NB4 (cell line): ENCODE results near the gene CNNM4.

Source experiments
- DNase-seq: peaks from one replicate; pipeline ENCODE4 v3.0.0; 2010; ENCODE audit warnings: low read depth
- H3K4me3 ChIP-seq: one replicate; pipeline ENCODE4 v1.5.1; 2011; ENCODE audit warnings: mild to moderate bottlenecking, low read depth, low read length, moderate library complexity
- CTCF ChIP-seq: IDR thresholded peaks from one replicate; pipeline ENCODE4 v1.5.1; 2012; ENCODE audit warnings: low read depth, low read length
- MAX ChIP-seq: IDR thresholded peaks from 2 replicates; pipeline ENCODE4 v1.6.1; 2011; ENCODE audit warnings: low read depth, low read length
- MYC ChIP-seq: IDR thresholded peaks from 2 replicates; pipeline ENCODE4 v1.6.1; 2011; ENCODE audit warnings: low read depth, low read length
- POLR2A ChIP-seq: IDR thresholded peaks from 2 replicates; pipeline ENCODE4 v1.6.1; 2011; ENCODE audit warnings: mild to moderate bottlenecking; ENCODE audit not compliant: insufficient read length; ENCODE audit errors: extremely low read depth

CNNM4 gene

GRCh38 chr2:96806468-96807126, 45.9 kb downstream of the CNNM4 start:
- no peak for DNase-seq
- TF ChIP-seq POLR2A (no peak), MYC (no peak), MAX (no peak), CTCF (no peak)
- H3K4me3 ChIP-seq: no peak overlapping the region

- no peak overlapping the region for H3K4me3 ChIP-seq
- no peak for DNase-seq
- TF ChIP-seq MYC (no peak), POLR2A (no peak), CTCF (no peak), MAX (no peak)
Measured at GRCh38 chr2:96807127-96807471, 46.4 kb downstream of the CNNM4 start.

- no peak for TF ChIP-seq MAX
- no peak for TF ChIP-seq CTCF
- TF ChIP-seq POLR2A: no peak
- TF ChIP-seq MYC: no peak
- H3K4me3 ChIP-seq: no peak overlapping the region
- no peak for DNase-seq
Measured at GRCh38 chr2:96808176-96808837, 47.6 kb downstream of the CNNM4 start.

- no peak overlapping the region for H3K4me3 ChIP-seq
- TF ChIP-seq MYC (no peak), CTCF (no peak)
- DNase-seq: no peak
Measured at GRCh38 chr2:96809216-96809882, 48.6 kb downstream of the CNNM4 start.

- DNase-seq: no peak
- no peak for TF ChIP-seq CTCF
- no peak for TF ChIP-seq POLR2A
- no peak for TF ChIP-seq MYC
- no peak for TF ChIP-seq MAX
- H3K4me3 ChIP-seq: no peak overlapping the region
Measured at GRCh38 chr2:96809951-96810782, 49.5 kb downstream of the CNNM4 start.
